ENCODE measurements around the gene CRIM1.

Gene CRIM1

DNA sequence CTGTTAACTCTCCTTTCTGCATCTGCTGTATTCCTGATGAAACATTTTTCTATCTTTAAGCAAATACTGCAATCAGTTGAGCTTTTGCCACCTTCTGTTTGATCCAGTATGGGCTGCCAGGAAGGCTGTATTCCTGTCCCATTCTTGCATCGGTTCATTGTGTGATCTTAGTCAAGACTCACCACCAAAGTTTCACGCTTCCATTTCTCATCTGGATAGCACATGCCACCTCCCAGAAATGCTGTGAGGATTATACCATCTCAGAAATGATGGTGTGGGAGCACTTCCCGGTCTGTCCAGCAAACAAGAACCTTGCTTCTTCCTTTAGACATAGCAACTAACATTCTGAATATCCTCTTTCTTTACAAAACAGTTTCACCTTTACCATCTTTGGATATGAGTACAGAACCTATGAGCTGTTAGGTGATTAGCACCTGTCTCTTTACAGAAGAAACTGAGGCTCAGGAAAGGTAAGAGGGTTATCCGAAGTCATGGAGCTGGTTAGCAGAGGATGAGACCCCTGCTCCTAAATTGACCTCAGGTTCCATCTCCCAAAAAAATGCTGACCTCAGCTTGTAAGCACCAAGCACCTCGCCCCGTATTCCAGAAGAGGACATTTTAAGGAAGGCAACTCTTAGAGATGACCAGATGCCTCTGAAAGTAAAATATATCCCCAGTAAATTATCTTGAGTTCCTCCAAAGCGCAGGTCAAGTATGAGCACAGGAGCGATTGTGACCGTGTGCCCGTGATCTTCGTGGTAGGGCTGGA lies 185.6 kb downstream of the CRIM1 start:
- TF ChIP-seq TOX (CRISPR knock-in tag; IDR thresholded peaks at IDR 0.05; ENCODE audit: borderline replicate concordance) (no peak), ARNTL (CRISPR knock-in tag; IDR thresholded peaks at IDR 0.05; ENCODE audit: borderline replicate concordance, low read depth) (no peak), ISL1 (CRISPR knock-in tag; IDR thresholded peaks at IDR 0.05) (no peak), RARB (CRISPR knock-in tag; IDR thresholded peaks at IDR 0.05) (no peak), OSR1 (CRISPR knock-in tag; IDR thresholded peaks at IDR 0.05) (no peak), ZNF565 (CRISPR knock-in tag; conservative IDR thresholded peaks at IDR 0.05; ENCODE audit: low read depth) (no peak), ZFP3 (CRISPR knock-in tag; IDR thresholded peaks at IDR 0.05) (no peak), ESRRG (CRISPR knock-in tag; IDR thresholded peaks at IDR 0.05) (no peak), BACH2 (CRISPR knock-in tag; IDR thresholded peaks at IDR 0.05; ENCODE audit: borderline replicate concordance) (no peak), GLIS3 (CRISPR knock-in tag; IDR thresholded peaks at IDR 0.05) (no peak), ZFP30 (CRISPR knock-in tag; IDR thresholded peaks at IDR 0.05) (no peak)
- ATAC-seq, result no peak

DNA sequence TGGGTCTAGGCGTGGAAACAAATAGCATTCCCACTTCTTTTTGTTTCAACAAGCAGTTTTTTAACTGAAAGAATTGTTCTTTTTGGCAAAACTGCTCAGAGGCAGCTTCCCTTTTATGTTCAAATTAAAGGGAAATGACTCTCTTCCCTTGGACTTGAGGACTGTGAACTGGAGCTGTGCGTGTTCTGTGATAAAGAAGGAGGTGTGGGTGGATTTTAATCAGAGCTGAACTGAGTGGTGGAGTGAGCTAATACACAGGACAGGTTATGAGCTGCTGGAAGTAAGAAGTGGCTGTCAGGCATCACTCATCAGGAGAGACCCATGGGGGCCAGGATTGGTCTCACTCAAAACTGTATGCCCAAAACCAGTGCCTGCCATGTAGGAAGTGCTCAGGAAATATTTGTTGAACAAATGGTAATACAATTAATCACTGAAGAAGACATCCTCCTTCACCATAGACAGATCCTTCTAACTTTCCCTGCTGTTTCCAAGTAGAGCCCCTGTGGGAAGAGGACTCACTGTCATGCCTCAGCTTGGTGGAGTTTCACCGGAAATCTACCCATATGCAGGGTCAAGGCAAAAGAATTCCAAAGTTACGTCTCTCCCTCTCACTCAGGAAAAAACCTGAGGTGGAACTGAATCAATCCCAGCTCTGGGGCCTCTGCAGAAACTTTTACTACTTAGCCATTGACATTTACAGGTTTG lies 186.5 kb downstream of the CRIM1 start:
- ATAC-seq, result no peak
- TF ChIP-seq ZFP3 (CRISPR knock-in tag; IDR thresholded peaks at IDR 0.05) (no peak), OSR1 (CRISPR knock-in tag; IDR thresholded peaks at IDR 0.05) (no peak), TCF4 (CRISPR knock-in tag; IDR thresholded peaks at IDR 0.05; ENCODE audit: borderline replicate concordance) (no peak), SNAI2 (CRISPR knock-in tag; IDR thresholded peaks at IDR 0.05) (no peak), ARNTL (CRISPR knock-in tag; IDR thresholded peaks at IDR 0.05; ENCODE audit: borderline replicate concordance, low read depth) (no peak), ZC3H10 (CRISPR knock-in tag; IDR thresholded peaks at IDR 0.05) (no peak), ZFP30 (CRISPR knock-in tag; IDR thresholded peaks at IDR 0.05) (no peak), ISL1 (CRISPR knock-in tag; IDR thresholded peaks at IDR 0.05) (no peak), PPARA (CRISPR knock-in tag; IDR thresholded peaks at IDR 0.05; ENCODE audit: borderline replicate concordance) (no peak), ZNF70 (CRISPR knock-in tag; IDR thresholded peaks at IDR 0.05) (no peak), ZNF565 (CRISPR knock-in tag; conservative IDR thresholded peaks at IDR 0.05; ENCODE audit: low read depth) (no peak), TOX (CRISPR knock-in tag; IDR thresholded peaks at IDR 0.05; ENCODE audit: borderline replicate concordance) (no peak), RARB (CRISPR knock-in tag; IDR thresholded peaks at IDR 0.05) (no peak), ESRRG (CRISPR knock-in tag; IDR thresholded peaks at IDR 0.05) (no peak)
- TF ChIP-seq, protein P1, sequence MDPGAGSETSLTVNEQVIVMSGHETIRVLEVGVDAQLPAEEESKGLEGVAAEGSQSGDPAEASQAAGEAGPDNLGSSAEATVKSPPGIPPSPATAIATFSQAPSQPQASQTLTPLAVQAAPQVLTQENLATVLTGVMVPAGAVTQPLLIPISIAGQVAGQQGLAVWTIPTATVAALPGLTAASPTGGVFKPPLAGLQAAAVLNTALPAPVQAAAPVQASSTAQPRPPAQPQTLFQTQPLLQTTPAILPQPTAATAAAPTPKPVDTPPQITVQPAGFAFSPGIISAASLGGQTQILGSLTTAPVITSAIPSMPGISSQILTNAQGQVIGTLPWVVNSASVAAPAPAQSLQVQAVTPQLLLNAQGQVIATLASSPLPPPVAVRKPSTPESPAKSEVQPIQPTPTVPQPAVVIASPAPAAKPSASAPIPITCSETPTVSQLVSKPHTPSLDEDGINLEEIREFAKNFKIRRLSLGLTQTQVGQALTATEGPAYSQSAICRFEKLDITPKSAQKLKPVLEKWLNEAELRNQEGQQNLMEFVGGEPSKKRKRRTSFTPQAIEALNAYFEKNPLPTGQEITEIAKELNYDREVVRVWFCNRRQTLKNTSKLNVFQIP (CRISPR knock-in tag; IDR thresholded peaks at IDR 0.05; ENCODE audit: borderline replicate concordance, low read depth), result no peak
- TF ChIP-seq, protein P2, sequence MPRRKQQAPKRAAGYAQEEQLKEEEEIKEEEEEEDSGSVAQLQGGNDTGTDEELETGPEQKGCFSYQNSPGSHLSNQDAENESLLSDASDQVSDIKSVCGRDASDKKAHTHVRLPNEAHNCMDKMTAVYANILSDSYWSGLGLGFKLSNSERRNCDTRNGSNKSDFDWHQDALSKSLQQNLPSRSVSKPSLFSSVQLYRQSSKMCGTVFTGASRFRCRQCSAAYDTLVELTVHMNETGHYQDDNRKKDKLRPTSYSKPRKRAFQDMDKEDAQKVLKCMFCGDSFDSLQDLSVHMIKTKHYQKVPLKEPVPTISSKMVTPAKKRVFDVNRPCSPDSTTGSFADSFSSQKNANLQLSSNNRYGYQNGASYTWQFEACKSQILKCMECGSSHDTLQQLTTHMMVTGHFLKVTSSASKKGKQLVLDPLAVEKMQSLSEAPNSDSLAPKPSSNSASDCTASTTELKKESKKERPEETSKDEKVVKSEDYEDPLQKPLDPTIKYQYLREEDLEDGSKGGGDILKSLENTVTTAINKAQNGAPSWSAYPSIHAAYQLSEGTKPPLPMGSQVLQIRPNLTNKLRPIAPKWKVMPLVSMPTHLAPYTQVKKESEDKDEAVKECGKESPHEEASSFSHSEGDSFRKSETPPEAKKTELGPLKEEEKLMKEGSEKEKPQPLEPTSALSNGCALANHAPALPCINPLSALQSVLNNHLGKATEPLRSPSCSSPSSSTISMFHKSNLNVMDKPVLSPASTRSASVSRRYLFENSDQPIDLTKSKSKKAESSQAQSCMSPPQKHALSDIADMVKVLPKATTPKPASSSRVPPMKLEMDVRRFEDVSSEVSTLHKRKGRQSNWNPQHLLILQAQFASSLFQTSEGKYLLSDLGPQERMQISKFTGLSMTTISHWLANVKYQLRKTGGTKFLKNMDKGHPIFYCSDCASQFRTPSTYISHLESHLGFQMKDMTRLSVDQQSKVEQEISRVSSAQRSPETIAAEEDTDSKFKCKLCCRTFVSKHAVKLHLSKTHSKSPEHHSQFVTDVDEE (CRISPR knock-in tag; IDR thresholded peaks at IDR 0.05), result no peak
- TF ChIP-seq, protein P3, sequence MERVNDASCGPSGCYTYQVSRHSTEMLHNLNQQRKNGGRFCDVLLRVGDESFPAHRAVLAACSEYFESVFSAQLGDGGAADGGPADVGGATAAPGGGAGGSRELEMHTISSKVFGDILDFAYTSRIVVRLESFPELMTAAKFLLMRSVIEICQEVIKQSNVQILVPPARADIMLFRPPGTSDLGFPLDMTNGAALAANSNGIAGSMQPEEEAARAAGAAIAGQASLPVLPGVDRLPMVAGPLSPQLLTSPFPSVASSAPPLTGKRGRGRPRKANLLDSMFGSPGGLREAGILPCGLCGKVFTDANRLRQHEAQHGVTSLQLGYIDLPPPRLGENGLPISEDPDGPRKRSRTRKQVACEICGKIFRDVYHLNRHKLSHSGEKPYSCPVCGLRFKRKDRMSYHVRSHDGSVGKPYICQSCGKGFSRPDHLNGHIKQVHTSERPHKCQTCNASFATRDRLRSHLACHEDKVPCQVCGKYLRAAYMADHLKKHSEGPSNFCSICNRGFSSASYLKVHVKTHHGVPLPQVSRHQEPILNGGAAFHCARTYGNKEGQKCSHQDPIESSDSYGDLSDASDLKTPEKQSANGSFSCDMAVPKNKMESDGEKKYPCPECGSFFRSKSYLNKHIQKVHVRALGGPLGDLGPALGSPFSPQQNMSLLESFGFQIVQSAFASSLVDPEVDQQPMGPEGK (CRISPR knock-in tag; IDR thresholded peaks at IDR 0.05; ENCODE audit: borderline replicate concordance), result no peak
- TF ChIP-seq, protein P4, sequence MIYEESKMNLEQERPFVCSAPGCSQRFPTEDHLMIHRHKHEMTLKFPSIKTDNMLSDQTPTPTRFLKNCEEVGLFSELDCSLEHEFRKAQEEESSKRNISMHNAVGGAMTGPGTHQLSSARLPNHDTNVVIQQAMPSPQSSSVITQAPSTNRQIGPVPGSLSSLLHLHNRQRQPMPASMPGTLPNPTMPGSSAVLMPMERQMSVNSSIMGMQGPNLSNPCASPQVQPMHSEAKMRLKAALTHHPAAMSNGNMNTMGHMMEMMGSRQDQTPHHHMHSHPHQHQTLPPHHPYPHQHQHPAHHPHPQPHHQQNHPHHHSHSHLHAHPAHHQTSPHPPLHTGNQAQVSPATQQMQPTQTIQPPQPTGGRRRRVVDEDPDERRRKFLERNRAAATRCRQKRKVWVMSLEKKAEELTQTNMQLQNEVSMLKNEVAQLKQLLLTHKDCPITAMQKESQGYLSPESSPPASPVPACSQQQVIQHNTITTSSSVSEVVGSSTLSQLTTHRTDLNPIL (CRISPR knock-in tag; IDR thresholded peaks at IDR 0.05; ENCODE audit: low read depth), result no peak
